Measurements from ENCODE around the gene RAB44. TPM values are rescaled to one million over a fixed set of nuclear protein-coding genes. Genes with fewer than 3 reads are reported as not detected.

RAB44 gene
- total RNA-seq, 2 experiments from 2014 or later: 0.07 TPM; not detected in 1

- no peaks in the 10 kb centered on the region for H3K27me3 Mint-ChIP-seq
- H3K27ac Mint-ChIP-seq: no peak overlapping the region
- intact Hi-C loops (cut with micrococcal nuclease): no loop called here
- H3K4me1 Mint-ChIP-seq (ENCODE audit: low read depth): peaks cover 1% of the 10 kb centered on the region
- POLR2A ChIA-PET: interaction anchor here (1.4 kb wide), 1 partner anchor 10 kb away, joined by 3 read pairs; the partner anchor contains the start of gene CDKN1A
- no peak for ATAC-seq
- TF ChIP-seq, protein P1, sequence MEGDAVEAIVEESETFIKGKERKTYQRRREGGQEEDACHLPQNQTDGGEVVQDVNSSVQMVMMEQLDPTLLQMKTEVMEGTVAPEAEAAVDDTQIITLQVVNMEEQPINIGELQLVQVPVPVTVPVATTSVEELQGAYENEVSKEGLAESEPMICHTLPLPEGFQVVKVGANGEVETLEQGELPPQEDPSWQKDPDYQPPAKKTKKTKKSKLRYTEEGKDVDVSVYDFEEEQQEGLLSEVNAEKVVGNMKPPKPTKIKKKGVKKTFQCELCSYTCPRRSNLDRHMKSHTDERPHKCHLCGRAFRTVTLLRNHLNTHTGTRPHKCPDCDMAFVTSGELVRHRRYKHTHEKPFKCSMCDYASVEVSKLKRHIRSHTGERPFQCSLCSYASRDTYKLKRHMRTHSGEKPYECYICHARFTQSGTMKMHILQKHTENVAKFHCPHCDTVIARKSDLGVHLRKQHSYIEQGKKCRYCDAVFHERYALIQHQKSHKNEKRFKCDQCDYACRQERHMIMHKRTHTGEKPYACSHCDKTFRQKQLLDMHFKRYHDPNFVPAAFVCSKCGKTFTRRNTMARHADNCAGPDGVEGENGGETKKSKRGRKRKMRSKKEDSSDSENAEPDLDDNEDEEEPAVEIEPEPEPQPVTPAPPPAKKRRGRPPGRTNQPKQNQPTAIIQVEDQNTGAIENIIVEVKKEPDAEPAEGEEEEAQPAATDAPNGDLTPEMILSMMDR (IDR thresholded peaks at IDR 0.05): no peak
- no peak for DNase-seq
- H3K36me3 Mint-ChIP-seq (ENCODE audit: low read depth): no peaks in the 10 kb centered on the region
- H3K4me3 Mint-ChIP-seq: no peak overlapping the region
- CTCF ChIA-PET: interaction anchor here (0.8 to 1.2 kb wide), 3 partner anchors 14 to 114 kb away, joined by 3 to 4 read pairs (median 3); no protein-coding TSS in a partner anchor
- H3K9me3 Mint-ChIP-seq: no peaks in the 10 kb centered on the region
These were observed 29.0 kb upstream of the RAB44 start for GRCh38 chr6:36668591-36668990.

GRCh38 chr6:36669002-36669401 lies 28.6 kb upstream of the RAB44 start:
- peaks cover 1% of the 10 kb centered on the region for H3K4me1 Mint-ChIP-seq (ENCODE audit: low read depth)
- intact Hi-C loops (cut with micrococcal nuclease): no loop called here
- no peaks in the 10 kb centered on the region for H3K27me3 Mint-ChIP-seq
- H3K27ac Mint-ChIP-seq: no peak overlapping the region
- CTCF ChIA-PET: interaction anchor here (0.8 to 1.9 kb wide), 5 partner anchors 10 to 114 kb away, joined by 3 to 5 read pairs (median 3); partner anchors contain the start of gene CDKN1A
- no peak for ATAC-seq
- H3K36me3 Mint-ChIP-seq (ENCODE audit: low read depth): no peaks in the 10 kb centered on the region
- TF ChIP-seq, protein P1 (IDR thresholded peaks at IDR 0.05): no peak
- no peak for DNase-seq
- POLR2A ChIA-PET: interaction anchor here (1.1 kb wide), 1 partner anchor 11 kb away, joined by 3 read pairs; no protein-coding TSS in a partner anchor
- H3K4me3 Mint-ChIP-seq: no peak overlapping the region
- no peaks in the 10 kb centered on the region for H3K9me3 Mint-ChIP-seq

GRCh38 chr6:36670271-36670670 lies 27.4 kb upstream of the RAB44 start:
- no peaks in the 10 kb centered on the region for H3K36me3 Mint-ChIP-seq (ENCODE audit: low read depth)
- ChIA-PET CTCF (interaction anchor here (1.2 to 1.9 kb wide), 2 partner anchors 9 to 55 kb away, joined by 3 to 5 read pairs; partner anchors contain the start of gene CDKN1A), POLR2A (no interaction called here)
- H3K4me1 Mint-ChIP-seq (ENCODE audit: low read depth): no peaks in the 10 kb centered on the region
- H3K4me3 Mint-ChIP-seq: no peak overlapping the region
- TF ChIP-seq, protein P1 (IDR thresholded peaks at IDR 0.05): no peak
- ATAC-seq (no peak), DNase-seq (no peak)
- no peaks in the 10 kb centered on the region for H3K27me3 Mint-ChIP-seq
- H3K27ac Mint-ChIP-seq: no peak overlapping the region
- H3K9me3 Mint-ChIP-seq: no peaks in the 10 kb centered on the region
- intact Hi-C loops (cut with micrococcal nuclease): no loop called here

DNA sequence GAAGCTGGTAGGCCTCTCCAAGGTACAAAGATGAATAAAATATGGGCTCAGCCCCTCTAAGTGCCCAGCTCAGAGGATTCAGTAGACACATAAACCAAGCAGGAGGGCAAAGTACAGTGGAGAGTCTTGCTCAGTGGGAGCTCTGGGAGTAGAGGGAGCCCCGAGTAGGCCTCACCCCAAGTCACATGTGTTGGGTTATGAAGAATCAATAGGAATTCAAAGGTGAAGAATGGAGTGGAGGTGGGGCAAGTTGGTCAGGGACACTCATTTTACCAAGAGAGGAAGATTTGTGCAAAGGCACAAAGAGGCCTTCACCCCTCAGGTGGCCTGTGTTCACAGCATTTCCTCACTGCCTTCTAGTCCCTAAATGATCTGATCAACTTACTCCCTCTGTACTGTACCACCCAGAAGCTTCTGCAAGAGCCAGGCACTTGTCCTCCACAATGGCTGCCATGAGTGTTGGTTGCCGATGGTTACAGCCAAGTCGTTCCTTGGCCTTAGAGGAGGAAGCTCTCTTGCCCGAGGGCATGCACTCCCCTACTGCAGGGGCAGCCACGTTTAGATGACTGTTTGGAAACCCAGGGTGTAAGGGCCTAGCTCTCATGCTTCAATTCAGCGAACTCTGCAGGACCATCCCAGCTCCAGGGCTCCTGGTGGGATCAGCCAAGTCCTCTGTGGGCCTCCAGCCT lies 25.8 kb upstream of the RAB44 start:
- CTCF ChIA-PET: interaction anchor here (1.4 kb wide), 1 partner anchor 94 kb away, joined by 5 read pairs; no protein-coding TSS in a partner anchor
- intact Hi-C loops (cut with micrococcal nuclease): no loop called here
- H3K4me3 Mint-ChIP-seq: no peak overlapping the region
- ATAC-seq (no peak), DNase-seq (no peak)
- H3K36me3 Mint-ChIP-seq (ENCODE audit: low read depth): no peaks in the 10 kb centered on the region
- POLR2A ChIA-PET: interaction anchor here (0.7 to 1.4 kb wide), 2 partner anchors 10 to 202 kb away, joined by 3 read pairs; no protein-coding TSS in a partner anchor
- H3K27me3 Mint-ChIP-seq: no peaks in the 10 kb centered on the region
- no peak overlapping the region for H3K27ac Mint-ChIP-seq
- TF ChIP-seq, protein P1 (IDR thresholded peaks at IDR 0.05): no peak
- H3K9me3 Mint-ChIP-seq: no peaks in the 10 kb centered on the region
- peaks cover 9% of the 10 kb centered on the region for H3K4me1 Mint-ChIP-seq (ENCODE audit: low read depth)

GRCh38 chr6:36673882-36674281 lies 23.7 kb upstream of the RAB44 start:
- Mint-ChIP-seq H3K27ac (no peak overlapping the region), H3K36me3 (ENCODE audit: low read depth) (peaks cover 4% of the 10 kb centered on the region), H3K4me1 (ENCODE audit: low read depth) (peaks cover 25% of the 10 kb centered on the region), H3K4me3 (no peak overlapping the region), H3K9me3 (no peaks in the 10 kb centered on the region), H3K27me3 (peaks cover 4% of the 10 kb centered on the region)
- POLR2A ChIA-PET: interaction anchor here (1.5 kb wide), 1 partner anchor 55 kb away, joined by 3 read pairs; no protein-coding TSS in a partner anchor
- TF ChIP-seq, protein P1 (IDR thresholded peaks at IDR 0.05): no peak
- intact Hi-C loops (cut with micrococcal nuclease): no loop called here
- CTCF ChIA-PET: interaction anchor here (0.9 to 2.2 kb wide), 3 partner anchors 51 to 85 kb away, joined by 3 to 10 read pairs (median 3); no protein-coding TSS in a partner anchor
- DNase-seq (no peak), ATAC-seq (no peak)

Data from activated CD8-positive, alpha-beta T cell treated with anti-CD3 and anti-CD28 coated beads for 36 hours (primary cell).